Thyroid gland (tissue), 4 donors: ENCODE results near the gene GNAI1.

Experiments used
- CTCF ChIP-seq, 6 experiments: fragments of 200-600 bp in 3 of 6; fragments of 450-650 bp in 3 of 6; sonication (generic) in 3 of 6; IDR thresholded peaks; one replicate each; pipeline ENCODE4 v1.5.1; 2016 to 2019; ENCODE audit warnings: antibody characterized with exemption in 6 of 6, mild to moderate bottlenecking in 2 of 6, inconsistent platforms in 1 of 6, moderate library complexity in 1 of 6
- POLR2A ChIP-seq, 2 donors: fragments of 450-650 bp; IDR thresholded peaks; one replicate each; pipeline ENCODE4 v1.6.1; 2017; ENCODE audit warnings: antibody characterized with exemption in 2 of 2, mild to moderate bottlenecking in 2 of 2, moderate library complexity in 1 of 2

- TF ChIP-seq CTCF (IDR thresholded peaks at IDR 0.05) (no peak), POLR2A (IDR thresholded peaks at IDR 0.05) (no peak)
Measured at GRCh38 chr7:80184693-80185092, 50.1 kb downstream of the GNAI1 start.
